Fibroblast of mammary gland (primary cell): ENCODE data around the gene MORF4L2.
A peak's percentile ranks its signal among the peaks of the same experiment; 100 is the strongest.

Experiments used
- DNase-seq: peaks from one replicate; pipeline ENCODE4 v3.0.0-alpha.2; 2010; ENCODE audit warnings: low read depth
- H3K4me3 ChIP-seq: 2 replicates; pipeline ENCODE4 v1.5.1; 2011; ENCODE audit warnings: low read depth, mild to moderate bottlenecking, low read length, moderate library complexity; ENCODE audit not compliant: control insufficient read depth
- TF ChIP-seq, protein P1 (sequence below): conservative IDR thresholded peaks from 2 replicates; pipeline ENCODE4 v1.5.1; 2011; ENCODE audit warnings: low read depth, low read length, inconsistent platforms; ENCODE audit not compliant: control insufficient read depth, insufficient read depth

MORF4L2 gene

DNA sequence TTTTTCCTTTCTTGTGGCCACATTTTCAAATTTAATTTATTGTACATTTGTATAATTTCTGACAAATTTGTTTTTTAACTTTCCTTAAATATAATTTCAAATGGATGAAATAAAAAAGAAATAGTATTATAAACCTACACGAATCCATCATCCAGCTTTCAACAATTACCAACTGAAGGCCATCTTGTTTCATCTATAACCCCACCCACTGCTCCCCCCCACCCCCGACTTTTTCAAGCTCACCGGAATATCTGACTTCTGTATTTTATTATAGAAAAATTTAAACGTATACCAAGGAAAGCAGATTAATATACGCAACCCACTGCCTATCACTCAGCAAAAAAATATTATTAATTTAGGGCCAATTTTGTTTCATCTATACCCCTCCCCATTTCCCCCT, 1.1 kb downstream of the MORF4L2 start:
- TF ChIP-seq, protein P1, sequence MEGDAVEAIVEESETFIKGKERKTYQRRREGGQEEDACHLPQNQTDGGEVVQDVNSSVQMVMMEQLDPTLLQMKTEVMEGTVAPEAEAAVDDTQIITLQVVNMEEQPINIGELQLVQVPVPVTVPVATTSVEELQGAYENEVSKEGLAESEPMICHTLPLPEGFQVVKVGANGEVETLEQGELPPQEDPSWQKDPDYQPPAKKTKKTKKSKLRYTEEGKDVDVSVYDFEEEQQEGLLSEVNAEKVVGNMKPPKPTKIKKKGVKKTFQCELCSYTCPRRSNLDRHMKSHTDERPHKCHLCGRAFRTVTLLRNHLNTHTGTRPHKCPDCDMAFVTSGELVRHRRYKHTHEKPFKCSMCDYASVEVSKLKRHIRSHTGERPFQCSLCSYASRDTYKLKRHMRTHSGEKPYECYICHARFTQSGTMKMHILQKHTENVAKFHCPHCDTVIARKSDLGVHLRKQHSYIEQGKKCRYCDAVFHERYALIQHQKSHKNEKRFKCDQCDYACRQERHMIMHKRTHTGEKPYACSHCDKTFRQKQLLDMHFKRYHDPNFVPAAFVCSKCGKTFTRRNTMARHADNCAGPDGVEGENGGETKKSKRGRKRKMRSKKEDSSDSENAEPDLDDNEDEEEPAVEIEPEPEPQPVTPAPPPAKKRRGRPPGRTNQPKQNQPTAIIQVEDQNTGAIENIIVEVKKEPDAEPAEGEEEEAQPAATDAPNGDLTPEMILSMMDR = no peak
- peak; percentile 21 for DNase-seq
- H3K4me3 ChIP-seq = peak overlapping the region; percentile 86

DNA sequence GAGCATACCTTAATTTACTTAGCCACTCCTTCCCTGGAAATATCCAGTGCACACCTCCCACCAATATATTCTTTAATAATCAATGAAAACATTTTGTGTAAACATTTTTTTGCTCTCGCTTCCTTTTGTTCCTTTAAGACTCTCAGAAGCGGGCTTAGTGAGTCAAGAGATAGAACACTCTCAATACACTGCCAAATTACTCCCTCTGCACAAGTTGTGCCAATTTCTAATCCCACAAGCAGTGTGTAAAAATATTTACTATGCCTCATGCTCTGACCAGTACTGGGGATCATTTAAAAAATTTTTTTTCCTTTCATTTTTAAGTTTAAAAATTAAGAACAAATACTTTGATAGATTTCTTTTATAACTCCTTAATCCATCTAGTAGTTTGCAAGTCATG, 5.1 kb downstream of the MORF4L2 start:
- TF ChIP-seq, protein P1 = no peak
- DNase-seq = peak; percentile 56
- H3K4me3 ChIP-seq = no peak overlapping the region

DNA sequence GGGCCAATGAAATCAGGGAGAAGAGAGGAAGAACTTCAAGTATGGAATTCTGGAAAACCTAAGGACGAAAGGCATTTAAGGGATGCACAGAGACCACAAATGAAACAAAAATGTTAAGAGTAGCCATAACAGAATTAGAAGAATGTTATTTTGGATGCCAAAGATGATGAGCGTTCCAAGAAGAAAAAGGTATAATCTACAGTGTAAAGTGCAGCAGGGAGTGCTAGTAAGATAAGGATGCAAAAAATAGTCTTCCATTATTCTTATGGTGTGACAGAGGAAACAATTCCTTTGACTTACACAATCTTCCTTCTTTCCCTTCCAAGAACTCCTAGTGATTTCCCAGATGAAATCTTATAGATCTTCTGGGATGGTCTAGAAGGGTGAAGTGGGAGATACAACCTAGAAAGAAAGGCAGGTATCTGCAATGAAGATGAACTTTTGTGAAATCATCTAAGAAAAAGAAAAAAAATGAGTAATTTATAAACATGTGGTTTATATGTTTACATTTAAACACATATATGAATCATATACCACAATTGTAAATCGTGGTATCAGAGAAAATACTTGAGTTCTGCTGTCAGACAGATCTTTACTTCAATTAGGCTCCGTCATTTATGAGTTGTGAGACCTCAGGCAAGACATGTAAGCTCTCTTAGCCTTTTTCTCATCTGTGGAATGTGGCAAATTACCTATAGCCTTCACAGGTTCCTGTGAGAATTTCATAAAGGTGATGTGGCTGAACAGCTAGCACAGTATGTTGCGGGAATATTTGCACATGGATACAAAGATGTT, 8.1 kb downstream of the MORF4L2 start:
- TF ChIP-seq, protein P1 = no peak
- DNase-seq = peak; percentile 29
- H3K4me3 ChIP-seq = no peak overlapping the region

DNA sequence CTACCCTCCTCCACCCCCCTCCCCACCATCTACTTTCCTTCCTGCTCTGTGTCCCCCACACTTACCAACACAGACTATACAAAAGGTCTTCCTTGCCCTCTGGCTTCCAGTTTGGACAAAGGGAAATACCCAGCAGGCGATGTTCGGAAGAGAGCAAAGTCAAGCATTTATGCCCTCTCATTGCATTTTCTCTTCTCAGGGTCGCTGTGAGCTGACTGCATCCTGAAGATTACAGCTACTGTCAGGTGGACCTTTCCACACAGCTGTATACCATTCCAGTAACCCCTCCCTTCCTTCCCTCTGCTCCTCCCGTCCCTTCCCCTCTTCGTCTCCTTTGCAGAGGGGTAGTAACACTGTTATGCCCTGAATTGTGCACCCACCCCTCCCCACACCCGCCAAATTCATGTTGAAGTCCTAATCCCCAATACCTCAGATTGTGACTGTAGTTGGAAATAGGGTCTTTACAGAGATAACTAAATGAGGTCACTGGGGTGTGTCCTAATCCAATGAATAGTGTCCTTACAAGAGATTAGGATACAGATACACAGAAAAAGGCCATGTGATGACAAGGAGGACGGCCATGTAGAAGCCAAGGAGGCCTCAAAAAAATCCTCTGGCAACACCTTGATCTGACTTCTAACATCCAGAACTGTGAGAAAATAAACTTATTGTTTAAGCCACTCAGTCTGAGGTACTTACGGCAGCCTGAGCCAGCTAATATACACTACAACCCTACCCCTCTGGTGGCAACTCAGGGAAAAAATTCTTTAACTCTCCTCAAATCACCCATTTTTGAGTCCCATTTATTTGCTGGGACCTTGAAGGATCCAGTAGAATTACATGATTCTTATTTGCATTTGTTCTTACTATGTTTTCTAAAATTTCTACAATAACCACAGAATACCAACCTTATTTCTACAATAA, 11.7 kb downstream of the MORF4L2 start:
- no peak for DNase-seq
- TF ChIP-seq, protein P1 = no peak
- H3K4me3 ChIP-seq = no peak overlapping the region

DNA sequence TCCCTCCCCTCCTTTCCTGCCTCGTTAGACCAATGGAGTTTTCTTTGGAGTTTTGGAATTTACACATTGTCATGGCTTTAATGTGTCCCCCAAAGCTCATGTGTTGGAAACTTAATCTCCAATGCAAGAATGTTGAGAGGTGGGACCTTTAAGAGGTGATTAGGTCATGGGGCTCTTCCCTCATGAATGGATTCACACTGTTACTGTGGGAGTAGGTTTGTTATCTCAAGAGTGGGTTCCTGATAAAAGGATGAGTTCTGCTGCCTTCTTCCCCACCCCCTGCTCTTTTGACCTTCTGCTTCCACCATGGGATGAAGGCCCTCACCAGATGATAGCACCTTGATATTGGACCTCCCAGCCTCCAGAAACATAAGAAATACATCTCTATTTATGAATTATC, 16.8 kb downstream of the MORF4L2 start:
- TF ChIP-seq, protein P1 = no peak
- no peak for DNase-seq
- H3K4me3 ChIP-seq = no peak overlapping the region

DNA sequence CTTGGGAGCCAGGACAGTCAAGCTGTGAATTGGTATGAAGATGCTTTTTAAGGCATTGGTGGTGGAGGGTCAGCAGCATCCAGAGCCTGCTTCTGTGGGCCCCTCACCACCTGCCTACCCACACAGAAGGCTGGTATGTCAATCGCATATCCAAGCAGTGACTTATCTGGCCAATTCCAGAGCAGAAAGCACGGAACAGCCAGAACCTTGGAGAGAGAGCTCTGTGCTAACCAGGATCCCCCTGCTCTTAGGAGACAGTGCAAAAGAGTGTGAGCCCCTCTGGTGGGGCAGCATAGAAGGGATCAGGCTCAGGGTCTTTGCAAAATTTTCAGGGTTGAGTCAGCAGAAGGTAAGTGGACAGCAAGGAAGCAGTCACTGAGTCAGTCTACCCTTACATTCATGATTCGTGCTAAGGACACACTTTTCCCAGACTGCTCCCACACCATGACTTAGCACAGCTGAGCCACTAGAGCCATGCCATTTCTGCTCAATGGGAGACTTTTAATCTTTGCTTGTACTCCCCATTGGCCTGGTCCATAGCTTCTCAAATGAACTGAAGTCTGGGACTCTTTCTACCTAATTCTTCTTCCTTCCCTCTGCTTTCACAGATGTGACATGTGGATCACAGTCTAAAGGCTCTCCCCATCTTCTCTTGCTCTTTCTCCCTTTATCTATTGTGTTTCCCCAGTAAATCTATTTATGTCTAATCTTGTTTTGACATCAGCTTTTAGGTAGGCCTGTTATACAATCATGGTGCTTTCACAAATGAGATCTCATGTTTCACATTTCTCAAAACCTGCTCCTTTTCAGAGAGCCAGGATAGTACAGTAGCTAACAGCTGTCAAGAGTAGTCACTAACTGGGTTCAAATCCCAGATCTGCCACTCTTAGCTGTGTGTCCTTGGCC, 20.0 kb downstream of the MORF4L2 start:
- H3K4me3 ChIP-seq = no peak overlapping the region
- TF ChIP-seq, protein P1 = no peak
- DNase-seq = no peak
